ENCODE measurements around the gene TMEM240. TPM values are rescaled to one million over a fixed set of nuclear protein-coding genes. Genes with fewer than 3 reads are reported as not detected.

The TMEM240 gene
- total and polyA plus RNA-seq, 2 of the 8 experiments (the other 6 are each of a cell fraction or from before 2014, with no cell fraction given), result 3.6 to 5.7 TPM

DNA sequence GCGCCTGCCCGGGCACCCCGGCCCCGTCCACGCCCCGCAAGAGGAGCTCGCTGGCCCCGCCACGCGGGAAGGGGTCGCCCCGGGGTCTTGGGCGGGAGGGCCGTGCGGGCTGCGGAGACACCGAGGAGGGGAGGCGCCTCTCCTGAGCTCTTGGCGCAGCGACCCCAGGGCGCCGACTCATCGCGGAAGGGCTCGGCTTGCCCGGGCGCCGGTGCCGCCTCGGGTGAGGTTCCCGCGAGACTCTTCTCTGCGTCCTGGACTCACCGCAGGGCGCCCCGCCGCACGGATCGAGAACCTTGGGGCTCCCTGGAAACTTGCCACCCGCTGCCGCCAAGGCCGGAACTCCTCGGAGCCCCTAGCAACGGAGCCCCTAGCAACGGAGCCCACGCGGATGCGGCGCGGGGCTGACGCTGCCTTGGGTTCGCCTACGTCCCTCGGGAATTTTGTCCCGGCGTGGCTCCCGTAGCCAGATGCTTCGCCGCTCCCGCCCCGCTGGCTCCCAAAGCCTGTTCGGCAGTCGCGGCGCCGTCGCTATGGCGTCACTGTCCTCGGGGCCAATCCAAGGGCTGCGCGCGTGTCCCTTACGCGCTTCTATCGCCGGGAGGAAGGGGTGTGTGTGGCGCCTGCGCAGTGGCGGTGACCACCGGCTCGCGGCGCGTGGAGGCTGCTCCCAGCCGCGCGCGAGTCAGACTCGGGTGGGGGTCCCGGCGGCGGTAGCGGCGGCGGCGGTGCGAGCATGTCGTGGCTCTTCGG, 28.7 kb downstream of the TMEM240 start, which contains the start of gene ATAD3A (continued):
- TF ChIP-seq, protein P1, sequence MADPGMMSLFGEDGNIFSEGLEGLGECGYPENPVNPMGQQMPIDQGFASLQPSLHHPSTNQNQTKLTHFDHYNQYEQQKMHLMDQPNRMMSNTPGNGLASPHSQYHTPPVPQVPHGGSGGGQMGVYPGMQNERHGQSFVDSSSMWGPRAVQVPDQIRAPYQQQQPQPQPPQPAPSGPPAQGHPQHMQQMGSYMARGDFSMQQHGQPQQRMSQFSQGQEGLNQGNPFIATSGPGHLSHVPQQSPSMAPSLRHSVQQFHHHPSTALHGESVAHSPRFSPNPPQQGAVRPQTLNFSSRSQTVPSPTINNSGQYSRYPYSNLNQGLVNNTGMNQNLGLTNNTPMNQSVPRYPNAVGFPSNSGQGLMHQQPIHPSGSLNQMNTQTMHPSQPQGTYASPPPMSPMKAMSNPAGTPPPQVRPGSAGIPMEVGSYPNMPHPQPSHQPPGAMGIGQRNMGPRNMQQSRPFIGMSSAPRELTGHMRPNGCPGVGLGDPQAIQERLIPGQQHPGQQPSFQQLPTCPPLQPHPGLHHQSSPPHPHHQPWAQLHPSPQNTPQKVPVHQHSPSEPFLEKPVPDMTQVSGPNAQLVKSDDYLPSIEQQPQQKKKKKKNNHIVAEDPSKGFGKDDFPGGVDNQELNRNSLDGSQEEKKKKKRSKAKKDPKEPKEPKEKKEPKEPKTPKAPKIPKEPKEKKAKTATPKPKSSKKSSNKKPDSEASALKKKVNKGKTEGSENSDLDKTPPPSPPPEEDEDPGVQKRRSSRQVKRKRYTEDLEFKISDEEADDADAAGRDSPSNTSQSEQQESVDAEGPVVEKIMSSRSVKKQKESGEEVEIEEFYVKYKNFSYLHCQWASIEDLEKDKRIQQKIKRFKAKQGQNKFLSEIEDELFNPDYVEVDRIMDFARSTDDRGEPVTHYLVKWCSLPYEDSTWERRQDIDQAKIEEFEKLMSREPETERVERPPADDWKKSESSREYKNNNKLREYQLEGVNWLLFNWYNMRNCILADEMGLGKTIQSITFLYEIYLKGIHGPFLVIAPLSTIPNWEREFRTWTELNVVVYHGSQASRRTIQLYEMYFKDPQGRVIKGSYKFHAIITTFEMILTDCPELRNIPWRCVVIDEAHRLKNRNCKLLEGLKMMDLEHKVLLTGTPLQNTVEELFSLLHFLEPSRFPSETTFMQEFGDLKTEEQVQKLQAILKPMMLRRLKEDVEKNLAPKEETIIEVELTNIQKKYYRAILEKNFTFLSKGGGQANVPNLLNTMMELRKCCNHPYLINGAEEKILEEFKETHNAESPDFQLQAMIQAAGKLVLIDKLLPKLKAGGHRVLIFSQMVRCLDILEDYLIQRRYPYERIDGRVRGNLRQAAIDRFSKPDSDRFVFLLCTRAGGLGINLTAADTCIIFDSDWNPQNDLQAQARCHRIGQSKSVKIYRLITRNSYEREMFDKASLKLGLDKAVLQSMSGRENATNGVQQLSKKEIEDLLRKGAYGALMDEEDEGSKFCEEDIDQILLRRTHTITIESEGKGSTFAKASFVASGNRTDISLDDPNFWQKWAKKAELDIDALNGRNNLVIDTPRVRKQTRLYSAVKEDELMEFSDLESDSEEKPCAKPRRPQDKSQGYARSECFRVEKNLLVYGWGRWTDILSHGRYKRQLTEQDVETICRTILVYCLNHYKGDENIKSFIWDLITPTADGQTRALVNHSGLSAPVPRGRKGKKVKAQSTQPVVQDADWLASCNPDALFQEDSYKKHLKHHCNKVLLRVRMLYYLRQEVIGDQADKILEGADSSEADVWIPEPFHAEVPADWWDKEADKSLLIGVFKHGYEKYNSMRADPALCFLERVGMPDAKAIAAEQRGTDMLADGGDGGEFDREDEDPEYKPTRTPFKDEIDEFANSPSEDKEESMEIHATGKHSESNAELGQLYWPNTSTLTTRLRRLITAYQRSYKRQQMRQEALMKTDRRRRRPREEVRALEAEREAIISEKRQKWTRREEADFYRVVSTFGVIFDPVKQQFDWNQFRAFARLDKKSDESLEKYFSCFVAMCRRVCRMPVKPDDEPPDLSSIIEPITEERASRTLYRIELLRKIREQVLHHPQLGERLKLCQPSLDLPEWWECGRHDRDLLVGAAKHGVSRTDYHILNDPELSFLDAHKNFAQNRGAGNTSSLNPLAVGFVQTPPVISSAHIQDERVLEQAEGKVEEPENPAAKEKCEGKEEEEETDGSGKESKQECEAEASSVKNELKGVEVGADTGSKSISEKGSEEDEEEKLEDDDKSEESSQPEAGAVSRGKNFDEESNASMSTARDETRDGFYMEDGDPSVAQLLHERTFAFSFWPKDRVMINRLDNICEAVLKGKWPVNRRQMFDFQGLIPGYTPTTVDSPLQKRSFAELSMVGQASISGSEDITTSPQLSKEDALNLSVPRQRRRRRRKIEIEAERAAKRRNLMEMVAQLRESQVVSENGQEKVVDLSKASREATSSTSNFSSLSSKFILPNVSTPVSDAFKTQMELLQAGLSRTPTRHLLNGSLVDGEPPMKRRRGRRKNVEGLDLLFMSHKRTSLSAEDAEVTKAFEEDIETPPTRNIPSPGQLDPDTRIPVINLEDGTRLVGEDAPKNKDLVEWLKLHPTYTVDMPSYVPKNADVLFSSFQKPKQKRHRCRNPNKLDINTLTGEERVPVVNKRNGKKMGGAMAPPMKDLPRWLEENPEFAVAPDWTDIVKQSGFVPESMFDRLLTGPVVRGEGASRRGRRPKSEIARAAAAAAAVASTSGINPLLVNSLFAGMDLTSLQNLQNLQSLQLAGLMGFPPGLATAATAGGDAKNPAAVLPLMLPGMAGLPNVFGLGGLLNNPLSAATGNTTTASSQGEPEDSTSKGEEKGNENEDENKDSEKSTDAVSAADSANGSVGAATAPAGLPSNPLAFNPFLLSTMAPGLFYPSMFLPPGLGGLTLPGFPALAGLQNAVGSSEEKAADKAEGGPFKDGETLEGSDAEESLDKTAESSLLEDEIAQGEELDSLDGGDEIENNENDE (IDR thresholded peaks at IDR 0.05; ENCODE audit: insufficient replicate concordance, low read length), result no peak
